HepG2 (cell line): Measurements from ENCODE around the gene CPT1B. TPM values are rescaled to one million over a fixed set of nuclear protein-coding genes. Genes with fewer than 3 reads are reported as not detected.

Source experiments
- HHEX ChIP-seq: IDR thresholded peaks from 2 replicates; pipeline ENCODE4 v1.6.1; 2016; ENCODE audit warnings: control low read depth
- MTF2 ChIP-seq: sonication (generic); formaldehyde crosslinking; IDR thresholded peaks from 2 replicates; pipeline ENCODE4 v1.5.0; 2020; ENCODE audit warnings: missing genetic modification reagents, borderline replicate concordance
- NKX3-1 ChIP-seq: sonication (generic); formaldehyde crosslinking; IDR thresholded peaks from 2 replicates; pipeline ENCODE4 v1.5.0; 2020; ENCODE audit warnings: missing genetic modification reagents
- POLR2AphosphoS5 ChIP-seq: IDR thresholded peaks from 2 replicates; pipeline ENCODE4 v1.6.1; 2012; ENCODE audit warnings: low read depth, low read length
- PTBP1 ChIP-seq: fragments of 200-400 bp; formaldehyde crosslinking; IDR thresholded peaks from 2 replicates; pipeline ENCODE4 v1.6.1; 2018; ENCODE audit warnings: low read length, low read depth; ENCODE audit not compliant: poor library complexity, severe bottlenecking
- THYN1 ChIP-seq: sonication (generic); formaldehyde crosslinking; IDR thresholded peaks from 2 replicates; pipeline ENCODE4 v1.8.1; 2023; ENCODE audit warnings: low read depth, mild to moderate bottlenecking, moderate library complexity, missing genetic modification reagents, borderline replicate concordance
- TP53 ChIP-seq: sonication (generic); formaldehyde crosslinking; conservative IDR thresholded peaks from 2 replicates; pipeline ENCODE4 v1.4.0; 2020; ENCODE audit warnings: missing genetic modification reagents
- ZNF136 ChIP-seq: sonication (generic); formaldehyde crosslinking; IDR thresholded peaks from 2 replicates; pipeline ENCODE4 v1.8.1; 2022; ENCODE audit warnings: low read depth, mild to moderate bottlenecking, moderate library complexity, missing genetic modification reagents
- ZNF441 ChIP-seq: sonication (generic); formaldehyde crosslinking; IDR thresholded peaks from 2 replicates; pipeline ENCODE4 v1.7.0; 2021; ENCODE audit warnings: missing genetic modification reagents, borderline replicate concordance
- polyA plus RNA-seq, 8 experiments: library from polyadenylated mRNA; depleted of rRNA in 3 of 8; stranded (reverse) in 7 of 8; unstranded in 1 of 8; fragments of >200 nt; fragmentation: Illumina TruSeq in 4 of 8; extraction: Trizol in 4 of 8; gene quantifications; 2 replicates each; pipeline versions ENCODE4 v1.2.1 to v1.2.3, GENCODE V29; 2011 to 2016; ENCODE audit warnings: low read depth in 4 of 8, missing spikeins in 1 of 8, mixed read lengths in 1 of 8; ENCODE audit not compliant: insufficient read depth in 1 of 8
- total RNA-seq, 5 experiments: library from RNA; depleted of rRNA; stranded (reverse); fragments of >200 nt; fragmentation: Illumina TruSeq; extraction: Trizol; gene quantifications; 2 replicates each; pipeline ENCODE4 v1.2.3, GENCODE V29; 2016; ENCODE audit warnings: low read depth in 1 of 5
- TF ChIP-seq, protein P1 (sequence below): sonication (generic); formaldehyde crosslinking; IDR thresholded peaks from 2 replicates; pipeline ENCODE4 v1.4.0; 2020; ENCODE audit warnings: missing genetic modification reagents
- TF ChIP-seq, protein P2 (sequence below): sonication (generic); formaldehyde crosslinking; conservative IDR thresholded peaks from 2 replicates; pipeline ENCODE4 v1.4.0; 2020; ENCODE audit warnings: missing genetic modification reagents
- TF ChIP-seq, protein P3 (sequence below): sonication (generic); formaldehyde crosslinking; IDR thresholded peaks from 2 replicates; pipeline ENCODE4 v1.9.0; 2021; ENCODE audit warnings: missing genetic modification reagents, borderline replicate concordance
- TF ChIP-seq, protein P4 (sequence below): sonication (generic); formaldehyde crosslinking; IDR thresholded peaks from 2 replicates; pipeline ENCODE4 v1.8.1; 2023; ENCODE audit warnings: mild to moderate bottlenecking, missing genetic modification reagents
- TF ChIP-seq, protein P5 (sequence below): IDR thresholded peaks from 2 replicates; pipeline ENCODE4 v1.6.1; 2016; ENCODE audit warnings: mild to moderate bottlenecking, missing biosample characterization, missing genetic modification reagents
- TF ChIP-seq, protein P6 (sequence below): IDR thresholded peaks from 2 replicates; pipeline ENCODE4 v1.6.1; 2012; ENCODE audit warnings: low read depth, low read length, improper control_type of control experiment

Gene CPT1B
- total and polyA plus RNA-seq, 2 of the 13 experiments (the other 11 are each of a cell fraction or from before 2014, with no cell fraction given): 9.2 to 19.5 TPM

DNA sequence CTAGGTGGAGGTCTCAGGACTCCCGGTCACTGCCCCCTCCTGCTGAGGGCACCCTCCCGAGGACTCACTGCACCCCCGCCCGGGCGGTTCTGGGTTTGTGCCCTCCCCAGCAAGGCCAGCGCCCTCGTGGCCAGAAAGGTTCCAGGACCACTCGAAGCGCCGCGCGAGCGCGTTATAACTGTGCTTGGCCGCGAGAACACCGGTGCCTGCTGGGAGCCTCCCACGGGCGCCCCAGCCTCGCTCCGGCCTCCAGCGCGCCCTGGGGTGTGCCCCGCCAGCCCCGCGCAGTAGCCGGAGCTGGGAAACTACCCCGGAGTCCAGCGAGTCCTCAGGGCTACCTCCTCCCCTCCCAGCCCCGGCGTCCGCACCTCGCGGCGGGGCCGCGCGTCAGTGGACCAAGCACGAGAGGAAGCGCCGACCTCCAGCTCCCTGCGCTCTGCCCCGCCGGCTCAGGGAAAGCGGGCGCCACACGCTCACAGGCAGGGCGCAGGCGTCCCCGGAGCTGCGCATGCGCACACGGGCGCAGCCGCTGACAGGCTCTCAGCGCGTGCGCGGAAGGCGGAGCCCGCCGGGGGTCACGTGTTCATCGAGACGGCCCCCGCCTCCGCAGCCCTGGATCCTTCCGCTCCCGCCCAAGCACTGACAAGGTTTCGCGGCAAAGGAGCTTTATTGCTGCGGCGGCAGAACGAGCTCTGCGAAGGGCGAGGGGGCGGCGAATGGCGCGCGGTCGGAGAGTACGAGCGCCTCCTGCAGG is 52.9 kb downstream of the CPT1B start, which contains the start of gene SCO2 (continued):
- TF ChIP-seq, protein P1, sequence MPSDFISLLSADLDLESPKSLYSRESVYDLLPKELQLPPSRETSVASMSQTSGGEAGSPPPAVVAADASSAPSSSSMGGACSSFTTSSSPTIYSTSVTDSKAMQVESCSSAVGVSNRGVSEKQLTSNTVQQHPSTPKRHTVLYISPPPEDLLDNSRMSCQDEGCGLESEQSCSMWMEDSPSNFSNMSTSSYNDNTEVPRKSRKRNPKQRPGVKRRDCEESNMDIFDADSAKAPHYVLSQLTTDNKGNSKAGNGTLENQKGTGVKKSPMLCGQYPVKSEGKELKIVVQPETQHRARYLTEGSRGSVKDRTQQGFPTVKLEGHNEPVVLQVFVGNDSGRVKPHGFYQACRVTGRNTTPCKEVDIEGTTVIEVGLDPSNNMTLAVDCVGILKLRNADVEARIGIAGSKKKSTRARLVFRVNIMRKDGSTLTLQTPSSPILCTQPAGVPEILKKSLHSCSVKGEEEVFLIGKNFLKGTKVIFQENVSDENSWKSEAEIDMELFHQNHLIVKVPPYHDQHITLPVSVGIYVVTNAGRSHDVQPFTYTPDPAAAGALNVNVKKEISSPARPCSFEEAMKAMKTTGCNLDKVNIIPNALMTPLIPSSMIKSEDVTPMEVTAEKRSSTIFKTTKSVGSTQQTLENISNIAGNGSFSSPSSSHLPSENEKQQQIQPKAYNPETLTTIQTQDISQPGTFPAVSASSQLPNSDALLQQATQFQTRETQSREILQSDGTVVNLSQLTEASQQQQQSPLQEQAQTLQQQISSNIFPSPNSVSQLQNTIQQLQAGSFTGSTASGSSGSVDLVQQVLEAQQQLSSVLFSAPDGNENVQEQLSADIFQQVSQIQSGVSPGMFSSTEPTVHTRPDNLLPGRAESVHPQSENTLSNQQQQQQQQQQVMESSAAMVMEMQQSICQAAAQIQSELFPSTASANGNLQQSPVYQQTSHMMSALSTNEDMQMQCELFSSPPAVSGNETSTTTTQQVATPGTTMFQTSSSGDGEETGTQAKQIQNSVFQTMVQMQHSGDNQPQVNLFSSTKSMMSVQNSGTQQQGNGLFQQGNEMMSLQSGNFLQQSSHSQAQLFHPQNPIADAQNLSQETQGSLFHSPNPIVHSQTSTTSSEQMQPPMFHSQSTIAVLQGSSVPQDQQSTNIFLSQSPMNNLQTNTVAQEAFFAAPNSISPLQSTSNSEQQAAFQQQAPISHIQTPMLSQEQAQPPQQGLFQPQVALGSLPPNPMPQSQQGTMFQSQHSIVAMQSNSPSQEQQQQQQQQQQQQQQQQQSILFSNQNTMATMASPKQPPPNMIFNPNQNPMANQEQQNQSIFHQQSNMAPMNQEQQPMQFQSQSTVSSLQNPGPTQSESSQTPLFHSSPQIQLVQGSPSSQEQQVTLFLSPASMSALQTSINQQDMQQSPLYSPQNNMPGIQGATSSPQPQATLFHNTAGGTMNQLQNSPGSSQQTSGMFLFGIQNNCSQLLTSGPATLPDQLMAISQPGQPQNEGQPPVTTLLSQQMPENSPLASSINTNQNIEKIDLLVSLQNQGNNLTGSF (CRISPR knock-in tag): no peak; the same call in 1 of the 2 replicates
- TF ChIP-seq MTF2 (CRISPR knock-in tag) (0 out of 2 replicates have a peak, but pooled peaks have one; percentile 31), ZNF136 (peak; percentile 81), PTBP1 (no peak), TP53 (CRISPR knock-in tag) (peak; percentile 27; the same call in 1 of the 2 replicates), THYN1 (CRISPR knock-in tag) (no peak), POLR2AphosphoS5 (peak; percentile 68), ZNF441 (CRISPR knock-in tag) (no peak; the same call in 1 of the 2 replicates), NKX3-1 (CRISPR knock-in tag) (peak; percentile 27; the same call in 1 of the 2 replicates), HHEX (CRISPR knock-in tag) (no peak)
- TF ChIP-seq, protein P2, sequence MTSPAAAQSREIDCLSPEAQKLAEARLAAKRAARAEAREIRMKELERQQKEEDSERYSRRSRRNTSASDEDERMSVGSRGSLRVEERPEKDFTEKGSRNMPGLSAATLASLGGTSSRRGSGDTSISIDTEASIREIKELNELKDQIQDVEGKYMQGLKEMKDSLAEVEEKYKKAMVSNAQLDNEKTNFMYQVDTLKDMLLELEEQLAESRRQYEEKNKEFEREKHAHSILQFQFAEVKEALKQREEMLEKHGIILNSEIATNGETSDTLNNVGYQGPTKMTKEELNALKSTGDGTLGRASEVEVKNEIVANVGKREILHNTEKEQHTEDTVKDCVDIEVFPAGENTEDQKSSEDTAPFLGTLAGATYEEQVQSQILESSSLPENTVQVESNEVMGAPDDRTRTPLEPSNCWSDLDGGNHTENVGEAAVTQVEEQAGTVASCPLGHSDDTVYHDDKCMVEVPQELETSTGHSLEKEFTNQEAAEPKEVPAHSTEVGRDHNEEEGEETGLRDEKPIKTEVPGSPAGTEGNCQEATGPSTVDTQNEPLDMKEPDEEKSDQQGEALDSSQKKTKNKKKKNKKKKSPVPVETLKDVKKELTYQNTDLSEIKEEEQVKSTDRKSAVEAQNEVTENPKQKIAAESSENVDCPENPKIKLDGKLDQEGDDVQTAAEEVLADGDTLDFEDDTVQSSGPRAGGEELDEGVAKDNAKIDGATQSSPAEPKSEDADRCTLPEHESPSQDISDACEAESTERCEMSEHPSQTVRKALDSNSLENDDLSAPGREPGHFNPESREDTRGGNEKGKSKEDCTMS (CRISPR knock-in tag): no peak
- TF ChIP-seq, protein P3, sequence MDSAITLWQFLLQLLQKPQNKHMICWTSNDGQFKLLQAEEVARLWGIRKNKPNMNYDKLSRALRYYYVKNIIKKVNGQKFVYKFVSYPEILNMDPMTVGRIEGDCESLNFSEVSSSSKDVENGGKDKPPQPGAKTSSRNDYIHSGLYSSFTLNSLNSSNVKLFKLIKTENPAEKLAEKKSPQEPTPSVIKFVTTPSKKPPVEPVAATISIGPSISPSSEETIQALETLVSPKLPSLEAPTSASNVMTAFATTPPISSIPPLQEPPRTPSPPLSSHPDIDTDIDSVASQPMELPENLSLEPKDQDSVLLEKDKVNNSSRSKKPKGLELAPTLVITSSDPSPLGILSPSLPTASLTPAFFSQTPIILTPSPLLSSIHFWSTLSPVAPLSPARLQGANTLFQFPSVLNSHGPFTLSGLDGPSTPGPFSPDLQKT: no peak
- TF ChIP-seq, protein P4, sequence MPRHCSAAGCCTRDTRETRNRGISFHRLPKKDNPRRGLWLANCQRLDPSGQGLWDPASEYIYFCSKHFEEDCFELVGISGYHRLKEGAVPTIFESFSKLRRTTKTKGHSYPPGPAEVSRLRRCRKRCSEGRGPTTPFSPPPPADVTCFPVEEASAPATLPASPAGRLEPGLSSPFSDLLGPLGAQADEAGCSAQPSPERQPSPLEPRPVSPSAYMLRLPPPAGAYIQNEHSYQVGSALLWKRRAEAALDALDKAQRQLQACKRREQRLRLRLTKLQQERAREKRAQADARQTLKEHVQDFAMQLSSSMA (CRISPR knock-in tag): no peak
- TF ChIP-seq, protein P5, sequence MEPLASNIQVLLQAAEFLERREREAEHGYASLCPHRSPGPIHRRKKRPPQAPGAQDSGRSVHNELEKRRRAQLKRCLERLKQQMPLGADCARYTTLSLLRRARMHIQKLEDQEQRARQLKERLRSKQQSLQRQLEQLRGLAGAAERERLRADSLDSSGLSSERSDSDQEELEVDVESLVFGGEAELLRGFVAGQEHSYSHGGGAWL (CRISPR knock-in tag): peak; percentile 61
- TF ChIP-seq, protein P6, sequence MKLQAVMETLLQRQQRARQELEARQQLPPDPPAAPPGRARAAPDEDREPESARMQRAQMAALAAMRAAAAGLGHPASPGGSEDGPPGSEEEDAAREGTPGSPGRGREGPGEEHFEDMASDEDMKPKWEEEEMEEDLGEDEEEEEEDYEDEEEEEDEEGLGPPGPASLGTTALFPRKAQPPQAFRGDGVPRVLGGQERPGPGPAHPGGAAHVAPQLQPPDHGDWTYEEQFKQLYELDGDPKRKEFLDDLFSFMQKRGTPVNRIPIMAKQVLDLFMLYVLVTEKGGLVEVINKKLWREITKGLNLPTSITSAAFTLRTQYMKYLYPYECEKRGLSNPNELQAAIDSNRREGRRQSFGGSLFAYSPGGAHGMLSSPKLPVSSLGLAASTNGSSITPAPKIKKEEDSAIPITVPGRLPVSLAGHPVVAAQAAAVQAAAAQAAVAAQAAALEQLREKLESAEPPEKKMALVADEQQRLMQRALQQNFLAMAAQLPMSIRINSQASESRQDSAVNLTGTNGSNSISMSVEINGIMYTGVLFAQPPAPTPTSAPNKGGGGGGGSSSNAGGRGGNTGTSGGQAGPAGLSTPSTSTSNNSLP: no peak
